ENCODE results near the gene WDR11. TPM values are rescaled to one million over a fixed set of nuclear protein-coding genes. Genes with fewer than 3 reads are reported as not detected.

WDR11 gene
- total RNA-seq, 2 experiments from 2014 or later: 43.3 to 47.1 TPM

DNA sequence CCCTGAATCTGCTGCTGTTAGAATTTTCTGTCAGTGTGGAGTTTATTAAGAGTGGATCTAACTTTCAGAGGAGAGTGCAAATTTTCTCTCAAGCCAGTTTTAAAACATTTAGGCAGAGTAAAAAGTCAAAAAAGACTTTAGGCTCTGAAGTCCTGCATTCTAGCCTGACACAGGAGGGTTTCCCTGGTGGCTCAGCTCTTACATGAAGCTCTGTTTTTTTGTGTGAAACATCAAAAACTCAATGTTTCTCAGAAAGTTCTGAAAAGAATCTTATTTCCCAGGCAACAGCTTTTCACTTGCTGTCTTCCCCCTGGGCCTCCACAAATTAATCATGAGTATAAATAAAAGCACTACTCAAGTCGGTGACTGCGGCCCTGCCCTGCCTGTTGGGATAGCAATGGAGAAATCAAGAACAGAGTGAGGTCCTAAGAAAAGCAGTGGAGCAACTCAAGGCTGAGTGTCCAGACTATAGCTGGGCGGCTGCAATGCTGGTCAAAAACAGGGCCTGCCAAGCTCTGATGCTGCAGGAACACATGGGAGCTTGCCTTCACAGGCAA, 22.3 kb upstream of the WDR11 start:
- H3K4me2 ChIP-seq (ENCODE audit: low read length): no peak overlapping the region
- no peaks in the 10 kb centered on the region for H3K79me2 ChIP-seq (ENCODE audit: insufficient read depth, low read depth, low read length)
- H4K20me1 ChIP-seq (ENCODE audit: insufficient read depth, low read length): no peaks in the 10 kb centered on the region
- BruUV-seq (replicated peaks): no TSS peak
- H3K9me2 ChIP-seq (ENCODE audit: insufficient read depth, low read length): no peaks in the 10 kb centered on the region
- no peaks in the 10 kb centered on the region for H3K36me3 ChIP-seq (ENCODE audit: insufficient read depth, low read length)
- H3K9me3 ChIP-seq (ENCODE audit: low read length): no peaks in the 10 kb centered on the region
- no peaks in the 10 kb centered on the region for H3K4me1 ChIP-seq (ENCODE audit: insufficient read depth, low read length, poor library complexity, severe bottlenecking)
- POLR2A ChIA-PET: interaction anchor here (0.8 kb wide), 1 partner anchor 10 kb away, joined by 3 read pairs; no protein-coding TSS in a partner anchor
- H3K27ac ChIP-seq (ENCODE audit: low read depth, low read length, poor library complexity, severe bottlenecking): no peak overlapping the region
- TF ChIP-seq, protein P1, sequence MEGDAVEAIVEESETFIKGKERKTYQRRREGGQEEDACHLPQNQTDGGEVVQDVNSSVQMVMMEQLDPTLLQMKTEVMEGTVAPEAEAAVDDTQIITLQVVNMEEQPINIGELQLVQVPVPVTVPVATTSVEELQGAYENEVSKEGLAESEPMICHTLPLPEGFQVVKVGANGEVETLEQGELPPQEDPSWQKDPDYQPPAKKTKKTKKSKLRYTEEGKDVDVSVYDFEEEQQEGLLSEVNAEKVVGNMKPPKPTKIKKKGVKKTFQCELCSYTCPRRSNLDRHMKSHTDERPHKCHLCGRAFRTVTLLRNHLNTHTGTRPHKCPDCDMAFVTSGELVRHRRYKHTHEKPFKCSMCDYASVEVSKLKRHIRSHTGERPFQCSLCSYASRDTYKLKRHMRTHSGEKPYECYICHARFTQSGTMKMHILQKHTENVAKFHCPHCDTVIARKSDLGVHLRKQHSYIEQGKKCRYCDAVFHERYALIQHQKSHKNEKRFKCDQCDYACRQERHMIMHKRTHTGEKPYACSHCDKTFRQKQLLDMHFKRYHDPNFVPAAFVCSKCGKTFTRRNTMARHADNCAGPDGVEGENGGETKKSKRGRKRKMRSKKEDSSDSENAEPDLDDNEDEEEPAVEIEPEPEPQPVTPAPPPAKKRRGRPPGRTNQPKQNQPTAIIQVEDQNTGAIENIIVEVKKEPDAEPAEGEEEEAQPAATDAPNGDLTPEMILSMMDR (conservative IDR thresholded peaks at IDR 0.05; ENCODE audit: low read length): no peak
- no peak for TF ChIP-seq EZH2phosphoT487 (IDR thresholded peaks at IDR 0.05; ENCODE audit: borderline replicate concordance, low read depth, low read length)
- no peak overlapping the region for H3K4me3 ChIP-seq (ENCODE audit: low read depth, low read length, poor library complexity, severe bottlenecking)
- CTCF ChIA-PET (ENCODE audit: unreplicated experiment): no interaction called here
- DNase-seq (ENCODE audit: low spot score): no peak
- intact Hi-C loops (cut with micrococcal nuclease; ENCODE audit: unreplicated experiment): no loop called here
- no peak overlapping the region for H2AFZ ChIP-seq (ENCODE audit: low read length)

DNA sequence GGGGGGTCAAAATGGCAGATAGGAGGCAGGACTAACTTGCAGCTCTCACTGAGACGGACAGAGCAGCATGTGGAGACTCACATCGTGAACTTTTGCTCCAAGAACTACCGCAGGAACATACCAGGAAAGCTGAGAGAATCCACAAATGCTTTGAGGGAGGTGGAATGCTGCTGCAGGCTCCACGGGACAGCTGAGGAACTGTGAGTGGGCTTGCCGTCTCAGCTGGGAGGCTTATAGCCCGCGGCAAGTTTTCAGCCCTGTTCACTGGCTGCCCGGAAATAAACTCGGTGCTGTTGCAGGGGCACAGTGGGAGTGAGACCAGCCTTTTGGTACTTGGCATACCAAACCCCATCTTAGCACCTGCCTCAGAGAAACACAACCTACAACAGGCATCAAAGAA, 19.1 kb upstream of the WDR11 start:
- intact Hi-C loops (cut with micrococcal nuclease; ENCODE audit: unreplicated experiment): no loop called here
- no peaks in the 10 kb centered on the region for H3K79me2 ChIP-seq (ENCODE audit: insufficient read depth, low read depth, low read length)
- TF ChIP-seq EZH2phosphoT487 (IDR thresholded peaks at IDR 0.05; ENCODE audit: borderline replicate concordance, low read depth, low read length): no peak
- TF ChIP-seq, protein P1 (conservative IDR thresholded peaks at IDR 0.05; ENCODE audit: low read length): no peak
- no peaks in the 10 kb centered on the region for H3K9me2 ChIP-seq (ENCODE audit: insufficient read depth, low read length)
- H3K9me3 ChIP-seq (ENCODE audit: low read length): no peaks in the 10 kb centered on the region
- no TSS peak for BruUV-seq (replicated peaks)
- H4K20me1 ChIP-seq (ENCODE audit: insufficient read depth, low read length): no peaks in the 10 kb centered on the region
- H2AFZ ChIP-seq (ENCODE audit: low read length): no peak overlapping the region
- no peak for DNase-seq (ENCODE audit: low spot score)
- H3K27ac ChIP-seq (ENCODE audit: low read depth, low read length, poor library complexity, severe bottlenecking): no peak overlapping the region
- CTCF ChIA-PET (ENCODE audit: unreplicated experiment): no interaction called here
- no peak overlapping the region for H3K4me2 ChIP-seq (ENCODE audit: low read length)
- POLR2A ChIA-PET: no interaction called here
- H3K36me3 ChIP-seq (ENCODE audit: insufficient read depth, low read length): no peaks in the 10 kb centered on the region
- H3K4me1 ChIP-seq (ENCODE audit: insufficient read depth, low read length, poor library complexity, severe bottlenecking): no peaks in the 10 kb centered on the region
- H3K4me3 ChIP-seq (ENCODE audit: low read depth, low read length, poor library complexity, severe bottlenecking): no peak overlapping the region

DNA sequence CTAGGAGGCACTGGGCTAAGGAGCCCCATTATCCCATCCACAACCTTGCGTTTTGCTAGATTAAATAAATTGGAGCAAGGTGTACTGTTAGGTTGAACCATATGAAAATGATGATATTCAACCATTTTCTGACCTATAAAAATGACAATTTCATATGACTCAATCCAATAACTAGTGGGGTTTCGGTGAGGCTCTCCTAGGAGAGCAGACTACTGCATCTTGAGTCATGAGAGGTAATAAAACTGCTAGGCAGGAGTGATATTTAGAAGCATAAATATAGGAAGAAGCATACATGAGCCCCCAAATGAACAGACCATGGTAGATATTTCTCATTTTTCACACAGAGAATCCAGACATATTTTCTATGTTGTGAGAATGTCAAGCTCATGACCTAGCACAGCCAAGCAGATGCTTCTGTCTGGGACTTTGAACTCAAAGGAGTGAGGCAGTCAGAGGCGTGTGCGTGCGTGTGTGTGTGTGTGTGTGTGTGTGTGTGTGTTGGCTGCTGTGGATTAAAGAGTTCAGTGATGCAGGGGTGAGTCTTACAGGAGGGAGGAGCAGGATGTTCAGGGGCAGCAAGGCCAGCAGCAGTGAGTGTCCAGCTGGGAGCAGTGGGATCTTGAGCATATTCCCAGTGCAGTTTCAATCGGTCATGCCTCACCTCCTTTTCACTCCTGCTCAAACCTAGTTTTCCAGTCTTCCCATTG, 17.8 kb upstream of the WDR11 start:
- Histone ChIP-seq H4K20me1 (ENCODE audit: insufficient read depth, low read length) (no peaks in the 10 kb centered on the region), H3K4me3 (ENCODE audit: low read depth, low read length, poor library complexity, severe bottlenecking) (no peak overlapping the region), H2AFZ (ENCODE audit: low read length) (no peak overlapping the region), H3K9me3 (ENCODE audit: low read length) (no peaks in the 10 kb centered on the region), H3K79me2 (ENCODE audit: insufficient read depth, low read depth, low read length) (no peaks in the 10 kb centered on the region), H3K4me1 (ENCODE audit: insufficient read depth, low read length, poor library complexity, severe bottlenecking) (no peaks in the 10 kb centered on the region), H3K9me2 (ENCODE audit: insufficient read depth, low read length) (no peaks in the 10 kb centered on the region), H3K27ac (ENCODE audit: low read depth, low read length, poor library complexity, severe bottlenecking) (no peak overlapping the region), H3K4me2 (ENCODE audit: low read length) (no peak overlapping the region), H3K36me3 (ENCODE audit: insufficient read depth, low read length) (no peaks in the 10 kb centered on the region)
- no TSS peak for BruUV-seq (replicated peaks)
- POLR2A ChIA-PET: interaction anchor here (0.7 kb wide), 1 partner anchor 95 kb away, joined by 4 read pairs; no protein-coding TSS in a partner anchor
- no peak for DNase-seq (ENCODE audit: low spot score)
- intact Hi-C loops (cut with micrococcal nuclease; ENCODE audit: unreplicated experiment): no loop called here
- CTCF ChIA-PET (ENCODE audit: unreplicated experiment): no interaction called here
- no peak for TF ChIP-seq EZH2phosphoT487 (IDR thresholded peaks at IDR 0.05; ENCODE audit: borderline replicate concordance, low read depth, low read length)
- TF ChIP-seq, protein P1 (conservative IDR thresholded peaks at IDR 0.05; ENCODE audit: low read length): no peak

All from OCI-LY7 (cell line).